CD8-positive, alpha-beta memory T cell (primary cell): ENCODE measurements around the gene PLA2G4D. TPM values are rescaled to one million over a fixed set of nuclear protein-coding genes. Genes with fewer than 3 reads are reported as not detected.

Source experiments
- CTCF ChIA-PET: fragments of 350-600 bp; sonication (Branson Sonifier 250); formaldehyde crosslinking; loops from one replicate; lab custom pipeline; 2021; ENCODE audit warnings: antibody characterized with exemption; lab: Charles Lee
- POLR2A ChIA-PET: fragments of 350-600 bp; sonication (Branson Sonifier 250); formaldehyde crosslinking; loops from one replicate; lab custom pipeline; 2021; ENCODE audit warnings: antibody characterized with exemption; lab: Charles Lee
- DNase-seq, 5 donors: peaks; one replicate each; pipeline versions ENCODE4 v3.0.0 to v3.0.0-alpha.2; 2020 to 2022; ENCODE audit warnings: mixed read lengths in 1 of 5
- H3K27ac ChIP-seq: one replicate; pipeline ENCODE4 v1.7.0; 2013; ENCODE audit warnings: low read depth, mild to moderate bottlenecking, low read length, moderate library complexity
- H3K27me3 ChIP-seq: 2 replicates; pipeline ENCODE4 v1.7.0; 2013; ENCODE audit warnings: low read length, mild to moderate bottlenecking; ENCODE audit not compliant: insufficient read depth, poor library complexity, severe bottlenecking
- H3K36me3 ChIP-seq: 2 replicates; pipeline ENCODE4 v1.7.0; 2013; ENCODE audit warnings: mild to moderate bottlenecking, low read length, moderate library complexity; ENCODE audit not compliant: insufficient read depth
- H3K4me1 ChIP-seq: 2 replicates; pipeline ENCODE4 v1.7.0; 2013; ENCODE audit warnings: mild to moderate bottlenecking, low read length, moderate library complexity; ENCODE audit not compliant: insufficient read depth
- H3K4me3 ChIP-seq: 2 replicates; pipeline ENCODE4 v1.7.0; 2013; ENCODE audit warnings: mild to moderate bottlenecking, low read length
- H3K9me3 ChIP-seq: 2 replicates; pipeline ENCODE4 v1.7.0; 2013; ENCODE audit warnings: mild to moderate bottlenecking, low read length
- H3K27ac Mint-ChIP-seq, 8 donors: one replicate each; pipeline ENCODE4 v1.8.0; 2020 to 2021; ENCODE audit warnings: mixed read lengths in 8 of 8, mild to moderate bottlenecking in 6 of 8, inconsistent platforms in 3 of 8, moderate library complexity in 3 of 8
- H3K27me3 Mint-ChIP-seq, 2 donors: one replicate each; pipeline ENCODE4 v1.8.0; 2020 to 2021; ENCODE audit warnings: mixed read lengths in 2 of 2, mild to moderate bottlenecking in 1 of 2, moderate library complexity in 1 of 2
- H3K36me3 Mint-ChIP-seq, 3 donors: one replicate each; pipeline ENCODE4 v1.8.0; 2020 to 2021; ENCODE audit warnings: mixed read lengths in 3 of 3, inconsistent platforms in 1 of 3, mild to moderate bottlenecking in 1 of 3
- H3K4me1 Mint-ChIP-seq, 3 donors: one replicate each; pipeline ENCODE4 v1.8.0; 2020 to 2021; ENCODE audit warnings: mixed read lengths in 3 of 3, inconsistent platforms in 1 of 3, mild to moderate bottlenecking in 1 of 3
- H3K4me3 Mint-ChIP-seq, 7 donors: one replicate each; pipeline ENCODE4 v1.8.0; 2020 to 2021; ENCODE audit warnings: mixed read lengths in 7 of 7, mild to moderate bottlenecking in 6 of 7, moderate library complexity in 4 of 7, inconsistent platforms in 2 of 7
- H3K9me3 Mint-ChIP-seq, 5 donors: one replicate each; pipeline ENCODE4 v1.8.0; 2020 to 2022; ENCODE audit warnings: mixed read lengths in 5 of 5, mild to moderate bottlenecking in 3 of 5, moderate library complexity in 2 of 5, inconsistent platforms in 1 of 5
- polyA plus RNA-seq: library from polyadenylated mRNA; unstranded; fragments of 300-500 nt; fragmentation: Illumina TruSeq; gene quantifications from one replicate; pipeline ENCODE4 v1.2.3, GENCODE V29; 2021
- total RNA-seq, 2 experiments: library from RNA; stranded (reverse); gene quantifications; one replicate each; pipeline ENCODE4 v1.2.3, GENCODE V29; 2021

The PLA2G4D gene
- total and polyA plus RNA-seq, 3 experiments from 2014 or later: not detected

DNA sequence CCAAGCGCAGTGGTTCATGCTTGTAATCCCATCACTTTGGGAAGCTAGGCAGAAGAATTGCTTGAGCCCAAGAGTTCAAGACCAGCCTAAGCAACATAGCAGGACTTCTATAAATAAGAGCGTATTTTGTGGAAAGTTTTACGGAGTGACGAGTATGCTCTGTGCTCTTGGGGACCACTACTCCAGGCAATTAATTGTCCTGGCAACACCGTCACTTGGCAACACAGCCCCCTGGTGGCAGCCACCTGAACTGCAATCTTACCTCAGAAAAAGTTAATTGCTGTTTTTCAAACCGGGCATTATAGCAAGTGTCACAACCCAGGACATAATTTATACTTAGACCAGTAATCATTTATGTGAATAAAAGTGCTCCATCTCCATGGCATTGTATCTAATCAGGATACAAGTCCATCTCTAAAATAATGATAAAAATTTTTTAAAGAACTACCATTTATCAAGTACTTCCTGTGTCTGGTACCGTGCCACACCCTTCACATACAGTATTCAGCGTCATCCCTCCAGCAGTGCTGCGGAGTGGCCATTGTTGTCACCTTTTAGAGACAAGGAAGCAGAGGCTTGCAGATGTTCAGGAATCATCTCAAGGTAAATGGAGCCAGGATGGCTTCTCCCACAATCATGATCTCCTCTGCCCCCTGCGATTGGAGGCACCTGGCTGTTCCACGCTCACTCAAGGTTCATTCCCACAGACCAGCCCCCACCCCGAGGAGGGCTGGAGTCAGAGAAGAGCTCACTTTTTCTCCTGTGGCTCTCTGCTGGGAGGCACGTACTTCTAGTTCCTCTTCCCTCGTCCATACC lies 34.5 kb downstream of the PLA2G4D start:
- CTCF ChIA-PET: interaction anchor here (0.9 to 1.9 kb wide), 5 partner anchors 9 to 287 kb away, joined by 3 to 8 read pairs (median 4); no protein-coding TSS in a partner anchor
- H3K9me3 Mint-ChIP-seq: no peaks in the 10 kb centered on the region
- peak; percentile 40 to 73 (median 58) for DNase-seq
- peaks cover 28 to 39% of the 10 kb centered on the region in 2 donors for H3K27me3 Mint-ChIP-seq
- Histone ChIP-seq H3K27ac (no peak overlapping the region), H3K4me1 (peaks cover 4% of the 10 kb centered on the region), H3K27me3 (peaks cover 8% of the 10 kb centered on the region), H3K36me3 (no peaks in the 10 kb centered on the region), H3K4me3 (no peak overlapping the region), H3K9me3 (no peaks in the 10 kb centered on the region)
- POLR2A ChIA-PET: no interaction called here
- H3K27ac Mint-ChIP-seq: peak overlapping the region in 2 of 8 donors; percentile 32 to 63
- H3K4me1 Mint-ChIP-seq: peaks cover 7 to 15% (median 8%) of the 10 kb centered on the region in 3 donors
- no peaks in the 10 kb centered on the region for H3K36me3 Mint-ChIP-seq
- peak overlapping the region in 1 of 7 donors; percentile 72 for H3K4me3 Mint-ChIP-seq

DNA sequence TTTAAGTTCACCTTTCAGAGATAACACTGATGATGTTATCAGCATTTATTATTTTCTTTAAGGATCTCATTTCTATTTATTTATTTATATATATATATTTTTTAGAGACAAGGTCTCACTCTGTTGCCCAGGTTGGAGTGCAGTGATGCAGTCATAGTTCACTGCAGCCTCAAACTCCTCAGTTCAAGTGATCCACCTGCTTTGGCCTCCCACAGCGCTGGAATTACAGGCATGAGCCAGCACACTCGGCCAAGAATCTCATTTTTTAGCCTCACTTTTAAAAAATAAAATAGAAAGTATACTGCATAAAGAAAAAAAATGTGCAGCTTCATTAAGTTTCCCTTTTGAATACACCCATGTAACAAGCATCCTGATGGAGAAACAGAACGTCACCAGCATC lies 35.6 kb downstream of the PLA2G4D start:
- no peaks in the 10 kb centered on the region for H3K36me3 Mint-ChIP-seq
- Histone ChIP-seq H3K27ac (no peak overlapping the region), H3K4me3 (no peak overlapping the region), H3K9me3 (no peaks in the 10 kb centered on the region), H3K36me3 (no peaks in the 10 kb centered on the region), H3K4me1 (peaks cover 4% of the 10 kb centered on the region), H3K27me3 (peaks cover 8% of the 10 kb centered on the region)
- DNase-seq: no peak
- peaks cover 23 to 41% of the 10 kb centered on the region in 2 donors for H3K27me3 Mint-ChIP-seq
- POLR2A ChIA-PET: no interaction called here
- no peak overlapping the region for H3K4me3 Mint-ChIP-seq
- peak overlapping the region in 1 of 8 donors; percentile 25 for H3K27ac Mint-ChIP-seq
- H3K9me3 Mint-ChIP-seq: no peaks in the 10 kb centered on the region
- peaks cover 7 to 15% (median 8%) of the 10 kb centered on the region in 3 donors for H3K4me1 Mint-ChIP-seq
- CTCF ChIA-PET: no interaction called here

DNA sequence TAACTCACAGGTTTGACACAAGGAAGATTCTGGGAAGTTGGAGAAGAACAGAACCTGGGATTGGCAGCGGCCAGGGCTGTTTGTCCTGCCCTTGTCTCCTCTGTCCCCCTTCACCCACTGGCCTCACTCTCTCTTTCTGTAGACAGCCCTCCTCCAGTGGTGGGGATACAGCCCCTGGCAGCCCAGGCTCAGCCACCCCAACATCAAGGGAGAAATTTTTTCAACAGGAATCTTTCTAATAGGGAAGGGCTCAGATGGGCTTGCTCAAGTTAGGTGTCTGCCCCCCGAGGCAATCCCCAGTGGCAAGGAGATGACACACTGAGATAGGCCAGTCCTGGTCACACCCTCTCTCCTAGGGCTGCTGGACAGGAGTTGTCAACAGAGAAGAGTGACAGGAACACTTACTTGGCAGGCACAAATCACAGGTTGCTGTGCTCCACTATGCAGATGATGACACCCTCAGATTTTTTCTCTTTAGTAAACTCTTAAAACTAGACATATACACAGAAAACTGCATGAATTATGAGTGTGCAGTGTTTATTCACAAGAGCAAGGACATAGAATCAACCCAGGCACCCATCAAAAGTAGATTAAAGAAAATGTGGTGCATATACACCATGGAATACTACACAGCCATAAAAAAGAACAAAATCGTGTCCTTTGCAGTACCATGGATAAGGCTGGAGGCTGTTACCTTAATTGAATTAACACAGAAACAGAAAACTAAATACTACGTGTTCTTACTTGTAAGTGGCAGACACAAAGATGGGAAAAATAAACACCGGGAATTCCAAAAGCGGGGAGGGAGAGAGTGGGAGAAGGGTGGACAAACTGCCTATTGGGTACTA lies 36.3 kb downstream of the PLA2G4D start:
- no peaks in the 10 kb centered on the region for H3K36me3 Mint-ChIP-seq
- H3K27ac Mint-ChIP-seq: peak overlapping the region in 7 of 8 donors; percentile 15 to 95 (median 75)
- peak overlapping the region in 1 of 7 donors; percentile 13 for H3K4me3 Mint-ChIP-seq

DNA sequence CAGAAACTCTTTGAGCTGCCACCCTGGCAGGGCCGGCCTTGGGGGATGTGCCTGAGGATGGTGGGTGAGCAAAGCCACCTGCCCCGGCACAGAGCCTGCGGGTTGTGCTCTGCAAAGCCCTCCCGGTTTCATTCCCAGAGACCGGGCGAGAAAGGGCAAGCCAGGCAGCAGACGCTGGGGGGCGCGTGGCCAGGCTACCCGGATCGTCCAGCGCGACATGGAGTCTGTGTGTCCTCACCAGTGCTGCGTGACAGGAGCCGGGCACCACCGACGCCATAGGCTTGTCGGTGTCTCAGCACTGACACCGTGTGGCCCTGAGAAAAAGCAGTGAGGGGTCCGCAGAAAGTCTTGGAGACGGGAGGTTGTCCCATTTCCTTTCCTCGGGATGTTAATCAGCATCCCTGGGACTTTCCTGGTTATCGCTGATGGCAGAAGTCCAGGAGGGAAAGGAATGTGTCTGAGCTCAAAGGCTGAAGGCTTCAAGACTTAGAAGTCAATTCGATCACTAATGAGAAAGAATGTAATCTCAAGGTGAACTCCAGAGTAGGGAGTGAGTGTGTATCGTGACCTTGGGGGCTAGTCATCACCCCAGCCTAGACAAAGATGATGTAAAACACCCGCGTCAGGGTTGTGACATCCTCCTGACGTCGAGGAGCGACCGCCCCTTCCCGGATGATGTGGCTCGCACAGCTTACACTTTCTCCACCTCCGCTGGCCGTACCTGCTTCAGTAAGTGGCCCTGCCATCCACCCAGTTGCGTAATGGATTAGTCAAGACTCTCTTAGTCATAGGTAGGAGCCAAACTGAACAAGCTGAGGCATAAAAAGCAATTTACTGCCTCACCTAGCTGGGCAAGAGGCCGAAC lies 37.2 kb downstream of the PLA2G4D start:
- Mint-ChIP-seq H3K4me3 (peak overlapping the region; percentile 10 to 85 (median 66)), H3K4me1 (peaks cover 7 to 15% (median 8%) of the 10 kb centered on the region in 3 donors), H3K9me3 (no peaks in the 10 kb centered on the region), H3K36me3 (no peaks in the 10 kb centered on the region), H3K27ac (peak overlapping the region; percentile 15 to 96 (median 74)), H3K27me3 (peaks cover 23 to 41% of the 10 kb centered on the region in 2 donors)
- no peaks in the 10 kb centered on the region for H3K9me3 ChIP-seq
- peak; percentile 31 to 69 (median 55) for DNase-seq
- H3K4me1 ChIP-seq: peaks cover 4% of the 10 kb centered on the region
- H3K36me3 ChIP-seq: no peaks in the 10 kb centered on the region
- peaks cover 8% of the 10 kb centered on the region for H3K27me3 ChIP-seq
- CTCF ChIA-PET: interaction anchor here (0.8 to 4.0 kb wide), 3 partner anchors 68 to 284 kb away, joined by 3 to 14 read pairs (median 3); no protein-coding TSS in a partner anchor
- H3K4me3 ChIP-seq: peak overlapping the region; percentile 14
- POLR2A ChIA-PET: no interaction called here
- H3K27ac ChIP-seq: no peak overlapping the region

More for the DNA sequence above, 36.3 kb downstream of the PLA2G4D start:
- peaks cover 7 to 15% (median 8%) of the 10 kb centered on the region in 3 donors for H3K4me1 Mint-ChIP-seq
- DNase-seq: no peak
- ChIA-PET CTCF (interaction anchor here (4.0 kb wide), 1 partner anchor 69 kb away, joined by 14 read pairs; no protein-coding TSS in a partner anchor), POLR2A (no interaction called here)
- no peaks in the 10 kb centered on the region for H3K36me3 ChIP-seq
- peaks cover 8% of the 10 kb centered on the region for H3K27me3 ChIP-seq
- no peaks in the 10 kb centered on the region for H3K9me3 Mint-ChIP-seq
- no peak overlapping the region for H3K27ac ChIP-seq
- peaks cover 4% of the 10 kb centered on the region for H3K4me1 ChIP-seq
- no peak overlapping the region for H3K4me3 ChIP-seq
- peaks cover 23 to 41% of the 10 kb centered on the region in 2 donors for H3K27me3 Mint-ChIP-seq
- no peaks in the 10 kb centered on the region for H3K9me3 ChIP-seq

- CTCF ChIA-PET: interaction anchor here (1.0 to 4.0 kb wide), 2 partner anchors 65 to 67 kb away, joined by 3 to 14 read pairs; no protein-coding TSS in a partner anchor
- H3K36me3 Mint-ChIP-seq: no peaks in the 10 kb centered on the region
- H3K27me3 ChIP-seq: peaks cover 4% of the 10 kb centered on the region
- no peak for DNase-seq
- no peak overlapping the region for H3K4me3 Mint-ChIP-seq
- no peaks in the 10 kb centered on the region for H3K36me3 ChIP-seq
- H3K4me1 ChIP-seq: no peaks in the 10 kb centered on the region
- peaks cover 23 to 60% of the 10 kb centered on the region in 2 donors for H3K27me3 Mint-ChIP-seq
- H3K9me3 Mint-ChIP-seq: no peaks in the 10 kb centered on the region
- H3K9me3 ChIP-seq: no peaks in the 10 kb centered on the region
- H3K4me3 ChIP-seq: no peak overlapping the region
- H3K27ac Mint-ChIP-seq: no peak overlapping the region
- peaks cover 4 to 8% (median 7%) of the 10 kb centered on the region in 3 donors for H3K4me1 Mint-ChIP-seq
- POLR2A ChIA-PET: no interaction called here
- H3K27ac ChIP-seq: no peak overlapping the region
These were observed 40.4 kb downstream of the PLA2G4D start for GRCh38 chr15:42053914-42054313.

DNA sequence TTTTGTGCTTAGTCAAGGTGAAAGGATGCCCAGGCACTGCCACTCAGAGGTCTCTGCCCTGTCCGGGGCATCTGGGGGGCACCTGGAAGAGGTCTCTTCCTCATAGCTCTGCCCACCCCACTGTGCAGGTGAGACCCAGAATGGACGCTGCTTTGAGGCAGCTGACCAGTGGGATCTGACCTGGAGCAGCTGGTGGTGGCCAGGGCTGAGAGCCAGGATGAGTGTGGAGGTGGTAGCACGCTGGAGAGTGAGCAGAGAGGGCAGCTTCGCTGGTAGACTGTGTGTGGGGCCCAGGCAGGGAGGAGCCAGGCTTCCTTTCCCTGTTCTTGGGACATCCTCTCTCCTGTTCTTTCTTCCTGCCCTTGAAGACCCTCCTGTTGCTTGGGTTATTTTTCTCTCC lies 41.4 kb downstream of the PLA2G4D start:
- Histone ChIP-seq H3K27me3 (peaks cover 4% of the 10 kb centered on the region), H3K4me1 (no peaks in the 10 kb centered on the region), H3K36me3 (no peaks in the 10 kb centered on the region), H3K4me3 (no peak overlapping the region), H3K27ac (no peak overlapping the region), H3K9me3 (no peaks in the 10 kb centered on the region)
- Mint-ChIP-seq H3K9me3 (no peaks in the 10 kb centered on the region), H3K4me1 (peaks cover 4 to 8% (median 7%) of the 10 kb centered on the region in 3 donors), H3K27me3 (peaks cover 19 to 56% of the 10 kb centered on the region in 2 donors), H3K36me3 (no peaks in the 10 kb centered on the region), H3K27ac (no peak overlapping the region), H3K4me3 (no peak overlapping the region)
- POLR2A ChIA-PET: interaction anchor here (0.7 kb wide), 1 partner anchor 467 kb away, joined by 3 read pairs; no protein-coding TSS in a partner anchor
- DNase-seq: no peak
- CTCF ChIA-PET: no interaction called here
